Measurements from ENCODE around the gene TOMM40L.

GRCh38 chr1:161220002-161220401 is 5.9 kb upstream of the TOMM40L start:
- no peak for TF ChIP-seq CTCF (IDR thresholded peaks at IDR 0.05; ENCODE audit: low read depth, low read length)
- no peak for TF ChIP-seq MAX (IDR thresholded peaks at IDR 0.05; ENCODE audit: low read depth, low read length)
